Stimulated activated naive CD8-positive, alpha-beta T cell treated with anti-CD3 and anti-CD28 coated beads, Interleukin-15, Interleukin-2, amounts not matched to agents 100 U/mL and 50 U/mL, for 24 hours (primary cell): ENCODE results near the gene IFIT1.
"Not testable (repeated sequence)": the region's sequence is repeated elsewhere in the genome, so short reads cannot be mapped to it uniquely, and the experiment has no call there.

Source experiments
- ATAC-seq: fragments of 150-1000 bp; cut with Tn5 transposase; one replicate; pipeline ENCODE4 v1.10.0; 2021
- DNase-seq: peaks from one replicate; pipeline ENCODE4 v3.0.0; 2021

The IFIT1 gene

DNA sequence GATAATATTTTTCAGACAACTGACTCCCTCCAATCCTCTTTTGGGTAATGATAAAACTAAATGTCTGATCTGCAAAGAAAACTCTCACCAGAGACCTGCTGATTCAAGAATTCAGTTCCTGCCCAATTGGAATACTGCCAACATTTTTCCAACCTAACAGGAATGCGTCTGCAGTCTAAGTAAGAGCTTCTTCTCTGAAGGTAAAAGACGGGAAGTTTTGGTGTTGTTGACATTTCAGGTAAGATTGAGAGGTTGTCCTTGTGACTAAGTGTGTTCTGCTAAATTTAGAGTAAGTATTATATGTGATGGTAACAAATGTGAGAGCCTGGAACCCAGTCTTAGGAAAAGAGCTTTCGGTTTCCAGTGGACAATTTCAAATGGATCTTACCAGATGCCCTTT is 39.6 kb downstream of the IFIT1 start:
- no peak for ATAC-seq
- no peak for DNase-seq

DNA sequence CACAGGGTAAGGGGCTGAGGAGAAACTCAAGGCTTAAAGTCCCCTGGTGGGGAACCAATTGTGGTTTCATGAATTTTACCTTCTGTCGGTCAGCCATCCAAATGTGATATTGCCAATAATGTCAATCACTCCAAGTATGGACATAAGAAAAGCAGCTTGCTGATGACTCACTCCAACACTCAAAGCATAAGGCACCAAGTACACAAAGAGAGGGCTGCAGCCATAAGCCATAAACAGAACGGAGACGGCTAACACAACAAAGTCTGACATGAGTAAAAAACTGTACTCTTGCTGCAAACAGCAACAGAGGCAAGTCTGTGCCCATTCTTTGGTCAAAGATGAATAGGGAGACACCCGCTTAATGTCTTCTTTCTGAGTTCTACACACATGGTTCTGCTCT is 46.1 kb downstream of the IFIT1 start:
- DNase-seq (no peak), ATAC-seq (no peak)

DNA sequence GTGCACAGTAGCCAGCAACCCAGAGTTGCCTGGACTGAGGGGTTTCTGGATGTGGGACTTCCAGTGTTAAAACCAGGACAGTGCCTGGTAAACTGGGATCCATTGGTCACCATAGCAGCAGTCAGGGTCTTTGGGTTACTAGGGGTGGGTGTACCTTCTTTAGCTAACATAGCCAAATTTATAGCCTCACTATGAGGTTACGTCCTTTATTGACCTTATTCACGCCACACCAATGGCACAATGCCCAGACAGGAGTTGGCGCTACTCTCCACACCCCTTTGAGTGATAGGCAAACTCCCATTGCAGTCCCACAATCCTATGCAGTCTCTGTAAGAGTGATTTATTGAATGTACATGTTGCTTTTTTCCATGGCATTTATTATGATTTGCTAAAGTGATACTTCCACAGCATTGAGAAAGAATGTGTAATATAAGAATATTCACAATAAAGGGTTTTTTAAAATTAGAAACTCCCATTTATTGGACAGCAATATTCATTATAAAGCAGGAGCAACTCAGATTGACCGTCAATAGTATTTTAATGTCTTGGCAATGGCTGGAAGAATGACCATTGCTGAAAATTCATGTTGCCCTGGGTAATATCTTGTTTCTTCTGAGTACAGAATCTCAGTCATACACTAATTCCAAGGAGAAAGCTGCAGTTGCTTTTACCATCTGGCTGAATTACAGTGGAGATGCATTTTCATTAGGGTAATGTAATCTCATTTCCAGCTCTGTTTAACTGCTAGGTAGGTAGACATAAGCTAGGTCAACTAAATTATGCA is 48.0 kb downstream of the IFIT1 start:
- ATAC-seq (no peak), DNase-seq (no peak)

DNA sequence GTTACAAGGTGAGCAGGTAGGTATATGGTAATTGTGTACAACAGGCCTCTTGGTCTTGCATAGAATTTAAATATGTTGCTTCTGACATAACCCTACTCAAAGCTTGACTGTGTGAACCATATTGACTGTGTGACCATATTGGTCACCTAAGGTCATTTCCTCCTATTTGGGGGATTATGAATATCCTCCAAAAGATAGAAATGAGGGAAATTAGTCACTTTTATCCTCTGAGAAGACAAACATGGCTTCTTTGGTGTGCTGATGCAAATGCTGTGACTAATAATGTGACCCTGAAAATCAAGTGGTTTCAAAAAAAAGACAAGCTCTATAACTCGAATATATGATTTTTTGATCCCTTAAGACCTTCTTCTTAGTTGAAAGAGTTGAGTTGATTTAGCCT is 49.9 kb downstream of the IFIT1 start:
- DNase-seq (no peak), ATAC-seq (no peak)

DNA sequence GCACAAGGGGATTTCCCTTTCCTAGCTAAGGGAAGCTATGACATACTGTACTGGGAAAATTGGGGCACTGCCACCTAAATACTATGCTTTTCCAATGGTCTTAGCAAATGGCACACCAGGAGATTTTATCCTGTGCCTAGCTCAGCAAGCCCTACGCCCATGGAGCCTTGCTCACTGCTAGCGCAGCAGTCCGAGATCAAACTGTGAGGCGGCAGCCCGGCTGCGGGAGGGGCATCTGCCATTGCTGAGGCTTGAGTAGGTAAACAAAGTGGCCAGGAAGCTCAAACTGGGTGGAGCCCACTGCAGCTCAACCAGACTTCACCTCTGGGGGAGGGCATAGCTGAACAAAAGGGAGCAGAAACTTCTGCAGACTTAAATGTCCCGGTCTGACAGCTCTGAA is 52.4 kb downstream of the IFIT1 start:
- not testable (repeated sequence) for ATAC-seq, DNase-seq

DNA sequence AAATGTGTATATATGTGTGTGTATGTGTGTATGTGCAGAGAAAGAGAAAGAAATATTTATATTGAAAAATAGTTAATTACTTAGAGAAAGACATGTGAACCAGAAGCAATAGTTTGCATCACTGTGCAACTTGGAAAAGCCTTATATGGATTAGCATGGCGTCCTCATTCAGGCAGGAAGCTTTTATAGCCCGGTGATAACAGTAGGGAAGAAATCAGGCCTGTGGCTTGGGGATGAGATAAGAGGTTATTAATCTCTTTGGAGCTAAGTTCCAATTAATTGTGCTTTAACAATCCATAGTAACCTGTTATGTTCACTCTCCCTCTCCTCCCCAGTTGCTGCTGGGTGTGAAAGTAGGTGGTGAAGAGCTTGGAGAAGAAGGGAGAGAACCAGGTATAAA is 58.5 kb downstream of the IFIT1 start:
- ATAC-seq: no peak
- DNase-seq: no peak

DNA sequence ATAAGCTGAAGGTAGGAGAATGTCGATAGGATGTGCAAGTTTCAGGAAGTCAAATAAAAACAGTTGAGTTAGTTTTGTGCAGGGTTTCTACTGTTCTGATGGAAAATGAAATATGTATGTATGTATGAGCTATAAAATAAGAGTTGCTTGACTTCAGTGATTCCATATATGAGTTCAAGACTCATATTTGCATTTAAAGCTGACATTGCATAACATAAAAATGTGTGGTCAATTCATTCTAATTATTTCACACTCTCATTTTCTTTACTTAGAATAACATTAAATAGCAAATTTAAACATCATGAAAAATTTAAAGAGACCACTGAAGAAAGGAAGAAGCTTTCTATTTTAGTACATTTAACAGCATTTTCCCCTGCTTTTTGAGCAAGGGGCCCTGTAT is 59.8 kb downstream of the IFIT1 start:
- no peak for ATAC-seq
- DNase-seq: no peak

DNA sequence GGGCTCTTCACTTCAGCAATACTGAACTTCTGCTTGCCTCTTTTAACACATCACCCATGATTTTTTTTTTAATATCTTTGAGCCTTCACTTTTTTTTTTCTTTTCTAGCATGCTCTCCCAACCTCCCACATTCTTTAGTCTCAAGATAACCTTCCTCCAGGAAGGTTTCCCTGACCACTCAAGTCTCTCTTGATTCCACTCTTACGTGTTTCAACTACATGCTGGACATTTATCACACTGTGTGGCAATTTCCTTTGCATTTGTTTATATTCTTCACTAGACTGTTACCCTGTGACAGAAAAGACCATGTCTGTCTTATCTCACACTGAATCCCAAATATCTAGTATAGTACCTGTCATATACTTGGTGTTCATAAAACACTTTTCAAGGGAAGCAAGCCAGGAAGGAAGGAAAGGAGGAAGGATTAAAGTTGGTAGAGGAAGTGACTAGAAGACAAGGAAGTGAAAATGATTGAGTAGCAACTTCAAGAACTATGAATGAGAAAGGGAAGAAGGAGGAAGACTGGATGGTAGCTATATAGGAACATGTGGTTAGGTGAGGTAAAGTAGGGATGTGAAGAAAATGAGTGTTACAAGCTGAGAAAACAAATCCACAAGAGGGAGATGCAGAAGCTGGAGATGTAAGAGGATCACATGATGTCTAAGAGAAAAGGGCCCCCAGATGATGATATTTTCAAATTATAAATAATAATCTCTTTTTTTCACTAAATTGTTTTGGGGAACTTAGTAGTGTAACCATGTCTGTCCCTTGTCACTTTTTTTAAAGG is 62.3 kb downstream of the IFIT1 start:
- ATAC-seq: no peak
- DNase-seq: no peak
